Left lung (tissue), 10 donors: ENCODE data around the gene ST6GAL1. TPM values are rescaled to one million over a fixed set of nuclear protein-coding genes. Genes with fewer than 3 reads are reported as not detected.

ENCODE experiments used
- ATAC-seq: fragments of 200-7000 bp; cut with Tn5 transposase; one replicate; pipeline ENCODE4 v1.9.1; 2020; ENCODE audit warnings: moderate library complexity
- DNase-seq, 4 donors: peaks; one replicate each; pipeline ENCODE4 v3.0.0-alpha.2; 2013 to 2020
- H3K27ac ChIP-seq, 2 donors: fragments of 200-600 bp; sonication (generic) in 1 of 2; one replicate each; pipeline versions ENCODE4 v1.5.0 to v1.8.0; 2020 to 2021
- H3K27me3 ChIP-seq, 2 donors: fragments of 200-600 bp; sonication (generic) in 1 of 2; one replicate each; pipeline versions ENCODE4 v1.5.0 to v1.8.0; 2020 to 2021
- H3K36me3 ChIP-seq, 2 donors: fragments of 200-600 bp; sonication (generic) in 1 of 2; one replicate each; pipeline versions ENCODE4 v1.5.0 to v1.8.0; 2020 to 2021
- H3K4me1 ChIP-seq, 2 donors: fragments of 200-600 bp; one replicate each; pipeline ENCODE4 v1.8.0; 2021
- H3K4me3 ChIP-seq, 2 donors: fragments of 200-600 bp; sonication (generic) in 1 of 2; one replicate each; pipeline versions ENCODE4 v1.5.0 to v1.8.0; 2020 to 2021; ENCODE audit warnings: mild to moderate bottlenecking in 1 of 2
- H3K9me3 ChIP-seq, 2 donors: fragments of 200-600 bp; sonication (generic) in 1 of 2; one replicate each; pipeline versions ENCODE4 v1.5.0 to v1.8.0; 2020 to 2021
- intact Hi-C, 2 donors: fragments of 100-400 bp; cut with DNase I; formaldehyde crosslinking; loops; one replicate each; pipeline versions ENCODE4 v1.11.2 to v1.14.2; 2022
- polyA plus RNA-seq, 6 donors: library from polyadenylated mRNA; unstranded; fragments of 120-200 nt; gene quantifications; one replicate each; pipeline ENCODE4 v1.2.1, GENCODE V29; 2013; ENCODE audit not compliant: insufficient read length in 6 of 6
- total RNA-seq, 2 donors: library from RNA; stranded (reverse); fragmentation: NEBNext Ultra II Directional; extraction: Animal tissue kit (Norgen Biotek cat#: 25700); gene quantifications; one replicate each; pipeline ENCODE4 v1.2.1, GENCODE V29; 2021
- TF ChIP-seq, protein P1 (sequence below), 2 donors: fragments of 200-600 bp; sonication (generic) in 1 of 2; IDR thresholded peaks; one replicate each; pipeline versions ENCODE4 v1.5.0 to v1.8.0; 2021; ENCODE audit warnings: antibody characterized with exemption in 2 of 2
- donor health status: DM: no; HTN: yes; CAD: no.
- donor health status: DM: no; HTN: no; CAD: no.

The ST6GAL1 gene
- total and polyA plus RNA-seq, 8 donors, result 45.5 to 132 (median 56.2) TPM

DNA sequence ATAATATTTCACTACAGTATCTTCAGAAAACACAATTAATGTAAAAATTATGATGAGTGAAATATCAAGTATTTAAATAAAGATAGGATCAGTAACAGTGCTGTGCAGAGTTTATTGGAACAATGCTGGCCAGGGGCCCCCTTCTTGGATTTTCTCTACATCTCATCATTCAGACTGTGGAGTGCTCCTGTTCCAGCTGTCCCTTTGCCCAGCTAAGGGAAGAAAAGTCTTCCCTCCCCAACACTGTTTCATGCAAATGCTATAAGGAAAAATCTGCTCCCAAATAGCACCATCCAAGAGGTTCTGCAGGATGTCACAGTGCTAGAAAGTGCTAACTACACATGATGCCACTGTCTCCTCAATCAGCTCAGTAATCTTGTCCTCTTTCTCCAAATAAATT lies 144.5 kb downstream of the ST6GAL1 start:
- Histone ChIP-seq H3K4me3 (no peak overlapping the region), H3K9me3 (no peaks in the 10 kb centered on the region), H3K27me3 (no peaks in the 10 kb centered on the region), H3K27ac (no peak overlapping the region), H3K4me1 (no peaks in the 10 kb centered on the region), H3K36me3 (peaks cover 0 to 64% of the 10 kb centered on the region in 2 donors)
- DNase-seq (no peak), ATAC-seq (no peak)
- TF ChIP-seq, protein P1, sequence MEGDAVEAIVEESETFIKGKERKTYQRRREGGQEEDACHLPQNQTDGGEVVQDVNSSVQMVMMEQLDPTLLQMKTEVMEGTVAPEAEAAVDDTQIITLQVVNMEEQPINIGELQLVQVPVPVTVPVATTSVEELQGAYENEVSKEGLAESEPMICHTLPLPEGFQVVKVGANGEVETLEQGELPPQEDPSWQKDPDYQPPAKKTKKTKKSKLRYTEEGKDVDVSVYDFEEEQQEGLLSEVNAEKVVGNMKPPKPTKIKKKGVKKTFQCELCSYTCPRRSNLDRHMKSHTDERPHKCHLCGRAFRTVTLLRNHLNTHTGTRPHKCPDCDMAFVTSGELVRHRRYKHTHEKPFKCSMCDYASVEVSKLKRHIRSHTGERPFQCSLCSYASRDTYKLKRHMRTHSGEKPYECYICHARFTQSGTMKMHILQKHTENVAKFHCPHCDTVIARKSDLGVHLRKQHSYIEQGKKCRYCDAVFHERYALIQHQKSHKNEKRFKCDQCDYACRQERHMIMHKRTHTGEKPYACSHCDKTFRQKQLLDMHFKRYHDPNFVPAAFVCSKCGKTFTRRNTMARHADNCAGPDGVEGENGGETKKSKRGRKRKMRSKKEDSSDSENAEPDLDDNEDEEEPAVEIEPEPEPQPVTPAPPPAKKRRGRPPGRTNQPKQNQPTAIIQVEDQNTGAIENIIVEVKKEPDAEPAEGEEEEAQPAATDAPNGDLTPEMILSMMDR (IDR thresholded peaks at IDR 0.05), result no peak
- intact Hi-C loops, result no loop called here

DNA sequence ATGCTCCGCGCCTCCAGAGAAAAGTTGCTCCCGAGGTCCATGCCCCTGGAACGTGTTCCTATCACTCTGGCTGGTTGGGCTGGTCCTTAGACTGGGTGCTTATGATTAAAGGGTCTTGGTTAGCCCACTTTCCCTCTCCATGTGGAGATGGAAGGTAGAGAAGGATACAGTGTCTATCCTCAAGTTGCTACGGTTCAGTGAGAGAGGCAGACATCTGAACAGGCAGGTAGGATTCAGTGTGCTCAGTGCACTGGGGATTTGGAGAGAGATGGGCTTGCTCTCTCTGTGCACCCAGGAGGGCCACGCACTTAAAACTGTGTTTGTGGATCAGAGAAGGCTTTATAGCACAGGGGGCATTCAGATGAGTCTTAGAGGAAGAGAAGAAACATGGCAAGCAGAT lies 146.0 kb downstream of the ST6GAL1 start:
- TF ChIP-seq, protein P1 (IDR thresholded peaks at IDR 0.05), result no peak
- ATAC-seq, result no peak

DNA sequence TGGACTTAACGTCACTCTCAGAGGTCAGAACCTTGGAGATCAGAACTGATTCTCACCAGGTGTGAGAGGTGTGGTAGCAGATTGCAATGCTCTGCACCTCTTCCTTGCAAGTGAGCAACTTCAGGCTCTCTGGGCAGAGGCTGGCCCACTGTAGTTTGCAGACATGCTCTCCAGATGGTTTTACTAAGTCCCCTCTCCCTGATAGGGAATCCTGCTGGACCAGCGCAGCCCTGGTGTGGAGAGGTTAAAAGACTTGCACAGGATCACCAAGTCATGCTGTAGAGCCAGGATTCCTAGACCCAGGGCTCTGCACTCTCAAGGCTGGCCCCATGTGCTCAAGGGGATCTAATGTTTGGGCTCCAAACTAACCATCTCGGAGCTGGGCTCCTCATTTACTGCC lies 146.8 kb downstream of the ST6GAL1 start:
- Histone ChIP-seq H3K36me3 (peaks cover 0 to 59% of the 10 kb centered on the region in 2 donors), H3K9me3 (no peaks in the 10 kb centered on the region), H3K4me1 (no peaks in the 10 kb centered on the region), H3K4me3 (no peak overlapping the region), H3K27ac (no peak overlapping the region), H3K27me3 (no peaks in the 10 kb centered on the region)
- intact Hi-C loops, result no loop called here
- TF ChIP-seq, protein P1 (IDR thresholded peaks at IDR 0.05), result no peak
- DNase-seq, result no peak
- no peak for ATAC-seq

More for the DNA sequence above, 146.0 kb downstream of the ST6GAL1 start:
- Histone ChIP-seq H3K27ac (no peak overlapping the region), H3K36me3 (peaks cover 0 to 59% of the 10 kb centered on the region in 2 donors), H3K9me3 (no peaks in the 10 kb centered on the region), H3K4me3 (no peak overlapping the region), H3K27me3 (no peaks in the 10 kb centered on the region), H3K4me1 (no peaks in the 10 kb centered on the region)
- intact Hi-C loops, result no loop called here
- no peak for DNase-seq

DNA sequence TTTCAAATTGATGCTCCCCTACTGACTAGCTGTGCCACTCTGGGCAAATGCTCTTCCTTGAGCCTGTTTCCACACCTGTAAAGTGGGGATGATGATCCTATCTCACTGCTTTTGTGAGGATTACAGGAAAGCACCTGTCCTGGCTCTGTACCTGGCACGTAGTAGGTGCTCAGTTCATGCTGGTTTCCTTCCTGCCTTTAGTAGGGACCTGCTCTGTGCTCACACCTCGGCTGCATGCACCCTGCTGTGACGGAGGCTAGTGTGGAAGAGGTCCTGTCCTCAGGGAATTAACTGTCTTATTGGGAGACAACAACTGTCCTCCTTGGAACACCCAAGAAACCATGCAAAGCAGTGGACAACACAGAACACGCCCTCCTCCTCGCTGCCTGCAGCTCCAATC lies 147.2 kb downstream of the ST6GAL1 start:
- intact Hi-C loops, result no loop called here
- TF ChIP-seq, protein P1 (IDR thresholded peaks at IDR 0.05), result no peak
- no peak for ATAC-seq
- H3K36me3 ChIP-seq, result peaks cover 0 to 58% of the 10 kb centered on the region in 2 donors
- H3K27me3 ChIP-seq, result no peaks in the 10 kb centered on the region
- no peak overlapping the region for H3K4me3 ChIP-seq
- no peaks in the 10 kb centered on the region for H3K9me3 ChIP-seq
- DNase-seq, result no peak
- no peak overlapping the region for H3K27ac ChIP-seq
- no peaks in the 10 kb centered on the region for H3K4me1 ChIP-seq

DNA sequence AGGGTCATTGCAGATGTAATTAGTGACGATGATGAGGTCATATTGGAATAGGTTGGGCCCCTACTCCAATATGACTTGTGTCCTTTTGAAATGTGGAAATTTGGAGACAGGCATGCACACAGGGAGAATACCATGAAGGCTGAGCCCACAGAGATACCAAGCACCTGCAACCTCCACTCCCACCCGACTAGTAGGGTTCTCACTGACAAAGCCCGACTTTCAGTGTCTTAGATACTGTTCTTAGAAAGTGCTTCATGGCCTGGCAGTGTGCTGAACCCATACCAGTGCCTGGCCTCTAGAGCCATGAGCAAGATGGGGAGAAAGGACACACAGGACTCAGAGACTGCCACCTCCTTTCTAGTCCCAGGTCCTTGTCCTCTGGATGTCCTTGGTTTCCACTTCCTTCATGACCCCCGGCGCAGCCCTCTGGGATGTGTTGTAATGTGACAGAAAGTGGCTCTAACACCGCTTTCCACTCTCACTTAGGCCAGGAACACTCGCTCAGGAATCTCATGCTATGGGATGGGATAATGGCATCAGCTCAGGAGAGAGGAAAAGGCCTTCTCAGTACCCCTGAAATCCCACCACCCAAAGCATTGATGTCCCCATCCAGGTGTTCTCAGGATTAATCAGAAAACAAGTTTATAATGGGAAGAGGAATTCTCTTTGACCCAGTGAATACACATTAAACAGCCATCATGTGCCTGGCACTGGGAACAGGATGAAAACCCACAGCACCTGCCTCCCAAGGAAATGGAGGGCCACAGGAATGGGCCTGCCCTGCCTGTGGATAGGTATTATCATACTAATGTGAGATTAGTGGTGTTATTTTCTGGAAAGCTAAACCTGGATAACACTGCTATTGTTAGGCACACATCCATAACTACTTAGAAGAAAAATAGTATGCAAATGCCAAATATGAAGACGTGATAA lies 149.0 kb downstream of the ST6GAL1 start:
- no peaks in the 10 kb centered on the region for H3K27me3 ChIP-seq
- ATAC-seq, result no peak
- intact Hi-C loops, result no loop called here

More for the DNA sequence above, 149.0 kb downstream of the ST6GAL1 start:
- Histone ChIP-seq H3K27ac (no peak overlapping the region), H3K4me3 (no peak overlapping the region), H3K9me3 (no peaks in the 10 kb centered on the region), H3K36me3 (peaks cover 0 to 40% of the 10 kb centered on the region in 2 donors), H3K4me1 (no peaks in the 10 kb centered on the region)
- TF ChIP-seq, protein P1 (IDR thresholded peaks at IDR 0.05), result no peak
- no peak for DNase-seq
